HUES48 (cell line): Measurements from ENCODE around the gene CMTM7.

Experiments used
- H3K27ac ChIP-seq: one replicate; pipeline ENCODE4 v1.7.0; 2013; ENCODE audit warnings: low read depth, low read length, inconsistent platforms
- H3K27me3 ChIP-seq: 2 replicates; pipeline ENCODE4 v1.6.1; 2013; ENCODE audit warnings: mild to moderate bottlenecking, low read length; ENCODE audit not compliant: control insufficient read depth, insufficient read depth
- H3K36me3 ChIP-seq: 2 replicates; pipeline ENCODE4 v1.6.1; 2013; ENCODE audit warnings: low read length; ENCODE audit not compliant: control insufficient read depth, insufficient read depth
- H3K4me1 ChIP-seq: 2 replicates; pipeline ENCODE4 v1.6.1; 2013; ENCODE audit warnings: mild to moderate bottlenecking, low read length; ENCODE audit not compliant: control insufficient read depth, insufficient read depth
- H3K4me3 ChIP-seq: 2 replicates; pipeline ENCODE4 v1.5.1; 2013; ENCODE audit warnings: mild to moderate bottlenecking, low read depth, low read length
- H3K9ac ChIP-seq: 2 replicates; pipeline ENCODE4 v1.6.1; 2013; ENCODE audit warnings: mild to moderate bottlenecking, low read depth, low read length, moderate library complexity
- H3K9me3 ChIP-seq: 2 replicates; pipeline ENCODE4 v1.6.1; 2013; ENCODE audit warnings: low read length; ENCODE audit not compliant: control insufficient read depth, insufficient read depth

Gene CMTM7

DNA sequence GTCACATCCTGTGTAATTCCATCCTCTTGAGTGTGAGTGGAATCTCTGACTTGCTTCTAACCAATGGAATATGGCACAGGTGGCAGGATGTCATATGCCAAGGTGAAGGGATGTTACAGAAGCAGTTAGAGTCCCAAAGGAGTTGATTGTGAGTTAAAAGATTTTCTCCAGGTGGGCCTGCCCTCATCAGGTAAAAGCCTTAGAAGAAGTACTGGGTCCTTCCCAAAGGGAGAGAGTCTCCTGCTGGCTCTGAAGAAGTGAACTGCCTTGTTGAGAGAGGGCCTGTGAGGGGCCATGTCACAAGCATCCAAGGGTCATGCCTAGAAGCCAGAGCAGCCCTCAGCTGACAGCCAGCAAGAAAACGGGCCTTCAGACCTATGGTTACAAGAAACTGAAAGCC lies 13.1 kb downstream of the CMTM7 start:
- H3K36me3 ChIP-seq = no peaks in the 10 kb centered on the region
- no peak overlapping the region for H3K4me3 ChIP-seq
- no peaks in the 10 kb centered on the region for H3K27me3 ChIP-seq
- H3K4me1 ChIP-seq = peaks cover 44% of the 10 kb centered on the region
- no peak overlapping the region for H3K9ac ChIP-seq
- no peak overlapping the region for H3K27ac ChIP-seq
- no peaks in the 10 kb centered on the region for H3K9me3 ChIP-seq

DNA sequence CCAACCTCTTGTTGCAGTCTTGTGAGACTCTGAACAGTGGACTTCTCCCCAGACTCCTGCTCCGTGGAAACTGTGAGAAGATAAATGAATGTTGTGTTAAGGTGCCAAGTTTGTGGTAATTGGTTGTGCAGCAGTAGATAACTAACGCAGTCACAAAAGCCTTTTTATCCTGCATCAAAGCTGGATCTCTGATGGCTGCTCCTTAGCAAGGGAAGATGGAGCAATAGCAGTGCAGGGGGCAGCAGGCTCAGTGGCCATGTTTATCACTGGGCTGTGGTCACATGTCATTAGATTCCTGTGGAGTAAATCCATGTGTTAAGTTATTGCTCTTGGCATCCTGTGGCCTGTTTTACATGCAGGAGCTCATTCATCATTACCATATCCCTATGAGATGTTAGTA lies 13.5 kb downstream of the CMTM7 start:
- H3K27me3 ChIP-seq = no peaks in the 10 kb centered on the region
- H3K4me3 ChIP-seq = no peak overlapping the region
- H3K4me1 ChIP-seq = peaks cover 48% of the 10 kb centered on the region
- H3K9ac ChIP-seq = no peak overlapping the region
- H3K36me3 ChIP-seq = no peaks in the 10 kb centered on the region
- no peak overlapping the region for H3K27ac ChIP-seq
- H3K9me3 ChIP-seq = no peaks in the 10 kb centered on the region

DNA sequence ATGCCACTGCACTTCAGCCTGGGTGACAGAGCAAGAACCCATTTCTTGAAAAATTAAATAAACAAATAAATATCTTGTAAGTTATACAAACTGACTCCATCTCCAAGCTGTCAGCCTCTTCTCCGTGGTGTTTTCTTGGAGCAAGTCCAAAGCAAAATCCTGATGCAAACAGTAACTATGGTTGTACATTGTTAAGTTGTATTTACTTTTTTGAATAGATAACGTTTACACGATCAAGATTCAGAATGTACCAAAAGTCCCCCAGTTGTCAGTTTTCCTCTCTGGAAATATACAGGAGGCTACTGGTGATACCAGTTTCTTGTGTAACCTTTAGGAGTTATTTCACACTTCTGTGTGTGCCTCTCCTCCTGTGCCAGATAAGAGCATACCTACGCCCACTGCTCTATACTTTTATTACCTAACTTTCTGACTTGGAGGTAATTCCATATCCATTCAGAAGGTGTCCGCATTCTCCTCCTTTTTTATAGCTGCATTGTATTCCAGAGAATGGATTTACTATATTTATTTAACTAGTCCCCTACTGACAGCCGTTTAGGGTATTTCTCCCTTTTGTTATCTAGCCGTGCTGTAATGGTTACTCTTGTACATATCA lies 14.2 kb downstream of the CMTM7 start:
- Histone ChIP-seq H3K27me3 (no peaks in the 10 kb centered on the region), H3K4me3 (no peak overlapping the region), H3K4me1 (peaks cover 53% of the 10 kb centered on the region), H3K36me3 (no peaks in the 10 kb centered on the region), H3K9me3 (no peaks in the 10 kb centered on the region), H3K9ac (no peak overlapping the region), H3K27ac (no peak overlapping the region)

DNA sequence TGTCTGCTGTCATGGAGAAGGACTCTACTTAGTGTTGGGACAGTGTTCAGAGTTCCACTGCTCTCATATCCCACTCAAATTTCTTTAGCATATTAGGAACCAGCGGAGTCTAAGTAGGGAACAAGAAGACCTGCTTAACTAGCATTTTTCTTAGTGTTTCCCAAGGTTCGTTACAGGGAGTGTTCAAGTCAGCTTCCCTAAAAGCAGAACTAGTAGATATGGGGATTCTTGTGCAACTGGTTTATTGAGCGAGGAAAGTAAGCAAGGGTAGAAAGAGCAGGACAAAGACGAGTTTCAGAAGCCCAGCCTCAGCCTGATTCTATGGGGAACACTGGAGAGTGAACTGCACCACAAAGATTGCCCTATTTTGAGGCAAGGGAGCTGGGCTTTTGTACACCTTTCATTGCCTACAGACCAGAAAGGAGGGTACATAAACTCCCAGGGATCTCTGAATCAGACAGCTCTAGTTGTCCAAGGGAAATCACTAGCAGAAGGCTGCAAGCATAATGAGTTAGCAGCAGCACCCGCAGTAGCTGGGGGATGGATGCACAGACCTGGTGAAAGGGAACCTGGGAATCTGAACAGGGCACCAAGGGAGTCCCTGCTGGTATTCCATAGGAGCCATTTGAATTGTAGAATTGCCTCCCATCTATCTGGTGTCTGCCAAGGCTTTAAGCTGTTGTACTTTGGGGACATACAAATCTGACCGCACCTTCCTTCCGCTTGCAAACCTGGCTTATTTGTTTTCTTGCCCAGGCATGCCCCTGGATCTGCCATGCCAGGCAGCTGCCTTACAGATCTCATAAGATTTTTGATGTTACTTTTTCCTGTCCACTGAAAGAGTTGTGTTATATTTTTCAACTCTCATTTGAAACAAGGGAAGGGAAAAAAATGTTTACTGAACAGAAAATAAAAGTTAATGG lies 15.1 kb downstream of the CMTM7 start:
- H3K9ac ChIP-seq = no peak overlapping the region
- H3K4me3 ChIP-seq = no peak overlapping the region
- no peaks in the 10 kb centered on the region for H3K9me3 ChIP-seq
- H3K27me3 ChIP-seq = no peaks in the 10 kb centered on the region
- peaks cover 52% of the 10 kb centered on the region for H3K4me1 ChIP-seq
- H3K36me3 ChIP-seq = no peaks in the 10 kb centered on the region
- H3K27ac ChIP-seq = no peak overlapping the region

DNA sequence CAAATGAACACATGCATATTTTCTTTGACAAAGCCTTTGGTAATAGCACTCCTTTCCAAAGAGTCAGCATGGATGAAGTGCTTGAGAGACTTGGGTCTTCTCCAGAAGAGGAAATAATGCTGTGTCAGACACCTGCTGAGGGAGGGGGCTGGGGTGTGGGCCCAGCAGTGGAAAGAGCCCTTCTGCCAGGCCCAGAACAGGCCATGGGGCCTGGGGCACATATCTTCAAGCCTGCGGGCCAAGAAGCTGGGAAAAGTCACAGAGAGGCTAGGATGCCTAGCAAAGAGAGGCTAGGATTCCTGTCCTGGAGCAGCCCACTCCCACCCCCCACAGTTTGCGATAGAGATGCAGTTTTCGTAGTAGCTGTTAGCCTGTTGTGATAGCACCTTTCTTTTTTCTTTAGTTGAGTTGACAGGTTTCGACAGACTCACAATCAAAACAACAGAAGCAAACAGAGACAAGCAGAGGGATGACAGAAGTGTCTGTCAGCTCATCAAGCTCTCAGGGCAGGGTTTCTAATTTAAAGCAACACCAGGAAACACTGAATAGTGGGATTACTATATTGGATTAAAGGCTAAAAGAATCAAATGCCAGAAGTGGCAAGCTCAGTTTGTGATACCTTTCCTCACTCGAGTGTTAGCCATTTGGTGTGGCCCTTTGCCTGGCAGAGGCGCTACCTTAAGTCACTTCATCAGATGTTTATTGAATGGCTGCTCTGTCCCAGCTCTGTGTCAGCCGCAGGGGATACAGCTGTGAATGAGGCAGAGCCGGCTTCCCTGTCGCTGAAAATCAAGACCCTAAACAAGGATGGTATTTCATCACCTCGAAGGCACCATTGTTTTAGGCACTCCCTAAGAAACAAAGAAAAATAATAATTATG lies 19.0 kb downstream of the CMTM7 start:
- Histone ChIP-seq H3K27ac (peak overlapping the region; percentile 57), H3K4me1 (peaks cover 57% of the 10 kb centered on the region), H3K4me3 (no peak overlapping the region), H3K27me3 (no peaks in the 10 kb centered on the region), H3K9ac (no peak overlapping the region), H3K36me3 (no peaks in the 10 kb centered on the region), H3K9me3 (no peaks in the 10 kb centered on the region)

DNA sequence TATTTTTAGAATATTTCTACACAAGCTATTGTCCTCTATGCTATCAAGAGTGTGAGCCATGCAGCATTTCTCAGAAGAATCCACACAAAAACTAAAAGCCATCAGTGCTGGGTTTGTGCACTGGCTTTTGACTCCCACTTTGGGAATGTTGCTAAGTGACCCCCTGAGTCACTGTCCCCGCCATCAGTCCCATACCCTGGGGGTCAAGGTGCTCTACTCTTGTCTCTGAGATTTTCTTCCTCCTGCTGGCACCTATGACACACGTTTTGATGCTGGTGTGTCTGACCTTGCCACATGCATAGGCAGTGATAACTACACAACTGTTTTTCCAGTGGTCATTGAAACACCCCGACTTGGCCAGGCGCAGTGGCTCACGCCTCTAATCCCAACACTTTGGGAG lies 19.8 kb downstream of the CMTM7 start:
- peaks cover 55% of the 10 kb centered on the region for H3K4me1 ChIP-seq

DNA sequence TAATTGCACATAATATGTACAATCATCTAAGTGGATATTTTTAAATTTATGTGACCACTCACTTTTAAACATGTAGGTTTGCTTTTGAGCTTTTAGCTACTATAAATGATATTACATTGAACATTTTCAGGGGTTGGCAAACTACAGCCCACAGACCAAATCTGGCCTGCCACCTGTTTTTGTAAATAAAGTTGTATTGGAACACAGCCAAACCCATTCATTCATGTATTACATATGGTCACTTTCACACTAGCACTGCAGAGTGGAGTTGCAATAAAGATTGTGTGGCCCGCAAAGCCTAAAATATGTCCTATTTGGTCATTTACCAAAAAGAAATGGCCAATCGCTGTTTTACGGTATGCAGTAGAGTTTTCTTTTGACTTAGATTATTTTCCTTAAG lies 21.2 kb downstream of the CMTM7 start:
- Histone ChIP-seq H3K36me3 (no peaks in the 10 kb centered on the region), H3K9ac (no peak overlapping the region), H3K4me3 (no peak overlapping the region), H3K27me3 (no peaks in the 10 kb centered on the region), H3K27ac (no peak overlapping the region), H3K9me3 (no peaks in the 10 kb centered on the region), H3K4me1 (peaks cover 43% of the 10 kb centered on the region)

More for the DNA sequence above, 19.8 kb downstream of the CMTM7 start:
- H3K27ac ChIP-seq = no peak overlapping the region
- H3K9me3 ChIP-seq = no peaks in the 10 kb centered on the region
- H3K4me3 ChIP-seq = no peak overlapping the region
- H3K27me3 ChIP-seq = no peaks in the 10 kb centered on the region
- H3K36me3 ChIP-seq = no peaks in the 10 kb centered on the region
- no peak overlapping the region for H3K9ac ChIP-seq

DNA sequence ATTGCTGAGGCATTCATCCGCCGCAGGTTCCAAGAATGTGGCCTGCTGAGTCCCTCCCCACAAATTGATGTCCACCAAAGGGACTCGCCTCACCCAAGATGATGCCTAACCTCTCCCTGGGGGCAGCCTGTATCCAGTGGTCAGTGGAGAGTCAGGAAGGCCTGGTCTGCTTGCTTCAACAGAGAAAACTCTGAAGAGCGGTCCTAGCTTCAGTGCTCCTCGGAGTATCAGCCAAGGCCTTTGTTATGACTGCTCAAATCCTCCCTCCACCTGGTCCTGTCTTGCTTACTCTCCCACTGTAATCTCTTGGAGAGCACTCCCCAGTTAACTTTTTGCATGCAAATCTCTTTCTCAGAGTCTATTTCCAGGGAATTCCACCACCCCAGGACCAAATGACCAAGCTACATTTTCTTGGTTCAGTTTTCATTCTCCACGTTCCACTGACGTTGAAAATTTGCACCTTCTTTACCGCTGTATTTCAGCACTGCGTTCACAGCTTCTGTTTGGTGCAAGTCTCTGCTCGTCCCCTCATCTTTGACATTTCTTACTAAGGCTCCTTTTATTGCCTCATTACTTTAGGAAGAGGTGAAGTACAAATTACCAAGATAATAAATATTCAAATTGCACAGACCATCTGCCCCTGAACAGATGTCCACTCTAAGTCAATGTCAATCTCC lies 22.3 kb downstream of the CMTM7 start:
- H3K4me1 ChIP-seq = peaks cover 42% of the 10 kb centered on the region
- no peak overlapping the region for H3K4me3 ChIP-seq
- peak overlapping the region; percentile 74 for H3K27ac ChIP-seq
- H3K27me3 ChIP-seq = no peaks in the 10 kb centered on the region
- no peaks in the 10 kb centered on the region for H3K36me3 ChIP-seq
- no peak overlapping the region for H3K9ac ChIP-seq
- H3K9me3 ChIP-seq = no peaks in the 10 kb centered on the region

DNA sequence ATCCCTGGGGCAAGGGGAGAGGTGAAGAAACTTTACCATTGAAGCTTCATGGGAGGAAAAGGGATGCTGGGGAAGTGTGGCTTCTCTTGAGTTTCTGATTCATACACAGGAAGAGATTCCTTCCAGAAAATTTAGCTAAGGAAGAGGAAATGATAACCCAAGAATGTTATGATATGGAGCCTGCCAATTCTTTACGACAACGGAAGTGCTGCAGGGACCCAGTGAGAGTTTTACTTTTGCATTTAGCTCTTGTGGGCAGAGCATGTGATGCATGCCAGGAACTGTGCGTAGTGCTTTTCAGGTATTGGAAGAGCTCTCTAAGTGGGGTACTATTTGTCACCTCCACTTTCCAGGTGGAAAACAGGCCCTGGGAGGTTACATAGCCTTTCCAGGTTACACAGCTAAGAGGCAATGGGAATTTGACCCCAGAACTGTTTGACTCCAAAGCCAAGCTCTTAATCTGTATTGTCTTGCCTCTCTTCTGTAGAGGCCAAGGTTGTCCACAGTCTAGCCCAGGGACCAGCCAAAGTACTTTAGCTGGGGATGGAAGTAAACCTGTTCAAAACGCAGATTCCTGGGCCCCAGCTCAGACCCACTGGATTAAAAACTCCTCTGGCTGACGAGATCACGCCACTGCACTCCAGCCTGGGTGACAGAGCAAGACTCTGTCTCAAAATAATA lies 23.0 kb downstream of the CMTM7 start:
- H3K9ac ChIP-seq = no peak overlapping the region
- peaks cover 36% of the 10 kb centered on the region for H3K4me1 ChIP-seq
- no peaks in the 10 kb centered on the region for H3K9me3 ChIP-seq
- no peaks in the 10 kb centered on the region for H3K36me3 ChIP-seq
- no peaks in the 10 kb centered on the region for H3K27me3 ChIP-seq
- peak overlapping the region; percentile 74 for H3K27ac ChIP-seq
- no peak overlapping the region for H3K4me3 ChIP-seq

DNA sequence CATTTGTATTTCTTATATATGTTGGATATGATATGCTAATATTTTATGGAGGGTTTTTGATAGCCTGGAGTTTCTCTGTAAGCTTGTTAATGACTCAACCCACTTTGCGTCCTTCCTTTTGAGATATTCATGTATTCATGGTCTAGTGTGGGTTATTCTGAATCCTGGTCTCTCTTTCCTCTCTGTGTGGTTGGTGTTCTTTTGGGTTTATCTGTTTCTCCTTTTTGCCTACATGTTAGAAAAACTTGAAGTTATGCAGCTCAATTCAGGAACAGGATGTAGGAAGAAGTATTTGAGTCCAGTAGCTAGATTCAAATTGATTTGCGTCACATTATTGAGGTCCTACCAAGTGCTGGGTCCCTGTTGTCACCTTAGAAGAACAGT lies 28.1 kb downstream of the CMTM7 start:
- no peaks in the 10 kb centered on the region for H3K36me3 ChIP-seq
- H3K4me3 ChIP-seq = no peak overlapping the region
- peaks cover 16% of the 10 kb centered on the region for H3K4me1 ChIP-seq
- H3K9me3 ChIP-seq = no peaks in the 10 kb centered on the region
- peak overlapping the region; percentile 87 for H3K27ac ChIP-seq
- no peak overlapping the region for H3K9ac ChIP-seq
- no peaks in the 10 kb centered on the region for H3K27me3 ChIP-seq
